Parathyroid adenoma (tissue), 2 donors: ENCODE data around the gene MAPT.

Source experiments
- H2AFZ ChIP-seq: fragments of 300-600 bp; sonication (generic); one replicate; pipeline ENCODE4 v1.7.0; 2017; ENCODE audit warnings: antibody characterized with exemption, mild to moderate bottlenecking
- H3K27ac ChIP-seq: fragments of 300-600 bp; sonication (generic); one replicate; pipeline ENCODE4 v1.7.0; 2017
- H3K27me3 ChIP-seq: fragments of 300-600 bp; sonication (generic); one replicate; pipeline ENCODE4 v1.7.0; 2017; ENCODE audit warnings: low read length; ENCODE audit not compliant: control insufficient read depth, insufficient read depth
- H3K36me3 ChIP-seq: fragments of 300-600 bp; sonication (generic); one replicate; pipeline ENCODE4 v1.7.0; 2017; ENCODE audit warnings: low read length; ENCODE audit not compliant: control insufficient read depth, insufficient read depth
- H3K4me1 ChIP-seq: fragments of 300-600 bp; sonication (generic); one replicate; pipeline ENCODE4 v1.7.0; 2017; ENCODE audit warnings: control low read depth
- H3K4me2 ChIP-seq: fragments of 300-600 bp; sonication (generic); one replicate; pipeline ENCODE4 v1.7.0; 2017; ENCODE audit warnings: low read length
- H3K4me3 ChIP-seq: fragments of 300-600 bp; sonication (generic); one replicate; pipeline ENCODE4 v1.7.0; 2017; ENCODE audit warnings: low read depth, low read length
- H3K79me2 ChIP-seq: fragments of 300-600 bp; sonication (generic); one replicate; pipeline ENCODE4 v1.7.0; 2017; ENCODE audit warnings: control low read depth
- H3K9ac ChIP-seq: fragments of 300-600 bp; sonication (generic); one replicate; pipeline ENCODE4 v1.7.0; 2017; ENCODE audit warnings: mild to moderate bottlenecking
- H3K9me3 ChIP-seq: fragments of 300-600 bp; sonication (generic); one replicate; pipeline ENCODE4 v1.7.0; 2017; ENCODE audit warnings: low read length; ENCODE audit not compliant: control insufficient read depth
- CTCF ChIP-seq: fragments of 300-600 bp; sonication (generic); IDR thresholded peaks from one replicate; pipeline ENCODE4 v1.7.0; 2017; ENCODE audit warnings: antibody characterized with exemption, mild to moderate bottlenecking
- donor health status: primary hyperparathyroidism.

MAPT gene

GRCh38 chr17:45999900-46000290 lies 105.5 kb downstream of the MAPT start:
- Histone ChIP-seq H3K36me3 (no peaks in the 10 kb centered on the region), H3K4me3 (no peak overlapping the region), H3K9me3 (no peaks in the 10 kb centered on the region), H3K4me1 (peaks cover 9% of the 10 kb centered on the region), H3K79me2 (no peaks in the 10 kb centered on the region), H3K27me3 (no peaks in the 10 kb centered on the region), H3K27ac (no peak overlapping the region), H2AFZ (no peak overlapping the region), H3K4me2 (no peak overlapping the region), H3K9ac (no peak overlapping the region)
- TF ChIP-seq CTCF: no peak

GRCh38 chr17:46000292-46000691 lies 105.9 kb downstream of the MAPT start:
- H3K4me2 ChIP-seq: no peak overlapping the region
- H3K9me3 ChIP-seq: no peaks in the 10 kb centered on the region
- no peak for TF ChIP-seq CTCF
- no peaks in the 10 kb centered on the region for H3K79me2 ChIP-seq
- no peak overlapping the region for H3K9ac ChIP-seq
- no peaks in the 10 kb centered on the region for H3K27me3 ChIP-seq
- no peaks in the 10 kb centered on the region for H3K36me3 ChIP-seq
- H2AFZ ChIP-seq: no peak overlapping the region
- no peak overlapping the region for H3K4me3 ChIP-seq
- peaks cover 9% of the 10 kb centered on the region for H3K4me1 ChIP-seq
- no peak overlapping the region for H3K27ac ChIP-seq

DNA sequence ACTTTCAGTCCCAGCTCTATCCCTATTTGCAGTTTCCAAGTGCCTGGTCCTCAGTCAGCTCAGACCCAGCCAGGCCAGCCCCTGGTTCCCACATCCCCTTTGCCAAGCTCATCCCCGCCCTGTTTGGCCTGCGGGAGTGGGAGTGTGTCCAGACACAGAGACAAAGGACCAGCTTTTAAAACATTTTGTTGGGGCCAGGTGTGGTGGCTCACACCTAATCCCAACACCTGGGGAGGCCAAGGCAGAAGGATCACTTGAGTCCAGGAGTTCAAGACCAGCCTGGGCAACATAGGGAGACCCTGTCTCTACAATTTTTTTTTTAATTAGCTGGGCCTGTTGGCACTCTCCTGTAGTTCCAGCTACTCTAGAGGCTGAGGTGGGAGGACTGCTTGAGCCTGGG lies 106.4 kb downstream of the MAPT start:
- H3K4me2 ChIP-seq: no peak overlapping the region
- H3K36me3 ChIP-seq: no peaks in the 10 kb centered on the region
- no peak overlapping the region for H2AFZ ChIP-seq
- H3K27ac ChIP-seq: no peak overlapping the region
- H3K4me3 ChIP-seq: no peak overlapping the region
- no peaks in the 10 kb centered on the region for H3K9me3 ChIP-seq
- no peak overlapping the region for H3K9ac ChIP-seq
- no peak for TF ChIP-seq CTCF
- peaks cover 9% of the 10 kb centered on the region for H3K4me1 ChIP-seq
- H3K79me2 ChIP-seq: no peaks in the 10 kb centered on the region
- H3K27me3 ChIP-seq: no peaks in the 10 kb centered on the region

DNA sequence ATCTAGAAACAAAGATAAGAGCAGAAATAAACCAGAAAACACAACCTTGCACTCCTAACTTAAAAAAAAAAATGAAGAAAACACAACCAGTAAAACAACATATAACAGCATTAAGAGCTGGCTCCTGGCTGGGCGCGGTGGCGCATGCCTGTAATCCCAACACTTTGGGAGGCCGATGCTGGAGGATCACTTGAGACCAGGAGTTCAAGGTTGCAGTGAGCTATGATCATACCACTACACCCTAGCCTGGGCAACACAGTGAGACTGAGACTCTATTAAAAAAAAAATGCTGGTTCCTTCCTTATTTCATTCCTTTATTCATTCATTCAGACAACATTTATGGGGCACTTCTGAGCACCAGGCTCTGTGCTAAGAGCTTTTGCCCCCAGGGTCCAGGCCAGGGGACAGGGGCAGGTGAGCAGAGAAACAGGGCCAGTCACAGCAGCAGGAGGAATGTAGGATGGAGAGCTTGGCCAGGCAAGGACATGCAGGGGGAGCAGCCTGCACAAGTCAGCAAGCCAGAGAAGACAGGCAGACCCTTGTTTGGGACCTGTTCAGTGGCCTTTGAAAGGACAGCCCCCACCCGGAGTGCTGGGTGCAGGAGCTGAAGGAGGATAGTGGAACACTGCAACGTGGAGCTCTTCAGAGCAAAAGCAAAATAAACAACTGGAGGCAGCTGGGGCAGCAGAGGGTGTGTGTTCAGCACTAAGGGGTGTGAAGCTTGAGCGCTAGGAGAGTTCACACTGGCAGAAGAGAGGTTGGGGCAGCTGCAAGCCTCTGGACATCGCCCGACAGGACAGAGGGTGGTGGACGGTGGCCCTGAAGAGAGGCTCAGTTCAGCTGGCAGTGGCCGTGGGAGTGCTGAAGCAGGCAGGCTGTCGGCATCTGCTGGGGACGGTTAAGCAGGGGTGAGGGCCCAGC lies 107.3 kb downstream of the MAPT start:
- no peak for TF ChIP-seq CTCF
- no peak overlapping the region for H3K27ac ChIP-seq
- no peak overlapping the region for H3K4me3 ChIP-seq
- H3K4me1 ChIP-seq: peaks cover 9% of the 10 kb centered on the region
- no peaks in the 10 kb centered on the region for H3K27me3 ChIP-seq
- no peaks in the 10 kb centered on the region for H3K36me3 ChIP-seq
- H2AFZ ChIP-seq: no peak overlapping the region
- no peak overlapping the region for H3K9ac ChIP-seq
- no peak overlapping the region for H3K4me2 ChIP-seq
- H3K9me3 ChIP-seq: no peaks in the 10 kb centered on the region
- no peaks in the 10 kb centered on the region for H3K79me2 ChIP-seq
